Stimulated activated naive B cell treated with anti-CD40 and anti-IgM and Interleukin-4, amounts not matched to agents 10 μg/mL and 1 μg/mL and 100 μg/mL, for 72 hours (primary cell): ENCODE data around the gene OBSL1.

Experiments used
- ATAC-seq, 2 donors: fragments of 150-1000 bp; cut with Tn5 transposase; replicated peaks; 2 replicates each; pipeline ENCODE4 v1.10.0; 2021; ENCODE audit warnings: moderate library complexity in 1 of 2
- DNase-seq: peaks from one replicate; pipeline ENCODE4 v3.0.0; 2021
- H3K27ac Mint-ChIP-seq: one replicate; pipeline ENCODE4 v1.8.0; 2022; ENCODE audit warnings: mild to moderate bottlenecking, mixed read lengths
- H3K27me3 Mint-ChIP-seq, 2 donors: one replicate each; pipeline ENCODE4 v1.8.0; 2022; ENCODE audit warnings: mixed read lengths in 2 of 2
- H3K36me3 Mint-ChIP-seq, 2 donors: one replicate each; pipeline ENCODE4 v1.8.0; 2022; ENCODE audit warnings: mixed read lengths in 2 of 2, mild to moderate bottlenecking in 1 of 2
- H3K4me1 Mint-ChIP-seq, 2 donors: one replicate each; pipeline ENCODE4 v1.8.0; 2022; ENCODE audit warnings: mixed read lengths in 2 of 2, mild to moderate bottlenecking in 1 of 2
- H3K4me3 Mint-ChIP-seq, 2 donors: one replicate each; pipeline ENCODE4 v1.8.0; 2022; ENCODE audit warnings: mild to moderate bottlenecking in 2 of 2, mixed read lengths in 2 of 2, moderate library complexity in 1 of 2
- H3K9me3 Mint-ChIP-seq, 2 donors: one replicate each; pipeline ENCODE4 v1.8.0; 2022; ENCODE audit warnings: mixed read lengths in 2 of 2, mild to moderate bottlenecking in 1 of 2

OBSL1 gene

GRCh38 chr2:219565130-219566080 is 5.9 kb downstream of the OBSL1 start:
- H3K4me3 Mint-ChIP-seq, result no peak overlapping the region
- no peak for ATAC-seq
- H3K27ac Mint-ChIP-seq, result no peak overlapping the region
- no peaks in the 10 kb centered on the region for H3K36me3 Mint-ChIP-seq
- H3K9me3 Mint-ChIP-seq, result peaks cover 0 to 2% of the 10 kb centered on the region in 2 donors
- no peaks in the 10 kb centered on the region for H3K4me1 Mint-ChIP-seq
- H3K27me3 Mint-ChIP-seq, result peaks cover 60 to 68% of the 10 kb centered on the region in 2 donors
- no peak for DNase-seq

GRCh38 chr2:219563271-219563928 is 7.9 kb downstream of the OBSL1 start:
- Mint-ChIP-seq H3K27me3 (peaks cover 55 to 58% of the 10 kb centered on the region in 2 donors), H3K4me1 (no peaks in the 10 kb centered on the region), H3K9me3 (peaks cover 0 to 2% of the 10 kb centered on the region in 2 donors), H3K4me3 (no peak overlapping the region), H3K27ac (peak overlapping the region; percentile 15), H3K36me3 (no peaks in the 10 kb centered on the region)
- ATAC-seq, result no peak
- no peak for DNase-seq

- Mint-ChIP-seq H3K9me3 (peaks cover 0 to 2% of the 10 kb centered on the region in 2 donors), H3K4me1 (no peaks in the 10 kb centered on the region), H3K4me3 (no peak overlapping the region), H3K27ac (no peak overlapping the region), H3K36me3 (no peaks in the 10 kb centered on the region), H3K27me3 (peaks cover 54 to 56% of the 10 kb centered on the region in 2 donors)
- DNase-seq, result no peak
- ATAC-seq, result no peak
These were observed 9.0 kb downstream of the OBSL1 start for GRCh38 chr2:219562049-219563020.

GRCh38 chr2:219561179-219562048 is 9.9 kb downstream of the OBSL1 start:
- Mint-ChIP-seq H3K27me3 (peaks cover 49 to 55% of the 10 kb centered on the region in 2 donors), H3K27ac (no peak overlapping the region), H3K9me3 (peaks cover 0 to 2% of the 10 kb centered on the region in 2 donors), H3K4me3 (no peak overlapping the region), H3K4me1 (no peaks in the 10 kb centered on the region), H3K36me3 (no peaks in the 10 kb centered on the region)
- ATAC-seq (no peak), DNase-seq (no peak)

- H3K27me3 Mint-ChIP-seq, result peaks cover 46 to 54% of the 10 kb centered on the region in 2 donors
- peaks cover 0 to 2% of the 10 kb centered on the region in 2 donors for H3K9me3 Mint-ChIP-seq
- no peak overlapping the region for H3K4me3 Mint-ChIP-seq
- H3K27ac Mint-ChIP-seq, result no peak overlapping the region
- H3K4me1 Mint-ChIP-seq, result no peaks in the 10 kb centered on the region
- H3K36me3 Mint-ChIP-seq, result no peaks in the 10 kb centered on the region
- ATAC-seq (no peak), DNase-seq (no peak)
These were observed 10.5 kb downstream of the OBSL1 start for GRCh38 chr2:219560893-219561178.

- no peak for DNase-seq
- Mint-ChIP-seq H3K4me1 (no peaks in the 10 kb centered on the region), H3K9me3 (peaks cover 0 to 2% of the 10 kb centered on the region in 2 donors), H3K4me3 (no peak overlapping the region), H3K36me3 (no peaks in the 10 kb centered on the region), H3K27me3 (peaks cover 50 to 57% of the 10 kb centered on the region in 2 donors), H3K27ac (no peak overlapping the region)
- ATAC-seq, result peak; percentile 36 to 45
These were observed 11.1 kb downstream of the OBSL1 start for GRCh38 chr2:219560037-219560892.

GRCh38 chr2:219559156-219559915 is 12.0 kb downstream of the OBSL1 start:
- H3K4me3 Mint-ChIP-seq, result no peak overlapping the region
- H3K27me3 Mint-ChIP-seq, result peaks cover 56 to 62% of the 10 kb centered on the region in 2 donors
- H3K36me3 Mint-ChIP-seq, result no peaks in the 10 kb centered on the region
- H3K9me3 Mint-ChIP-seq, result peaks cover 0 to under 1% of the 10 kb centered on the region in 2 donors
- ATAC-seq, result no peak
- H3K27ac Mint-ChIP-seq, result no peak overlapping the region
- DNase-seq, result no peak
- H3K4me1 Mint-ChIP-seq, result no peaks in the 10 kb centered on the region

GRCh38 chr2:219557791-219558785 is 13.3 kb downstream of the OBSL1 start:
- DNase-seq (no peak), ATAC-seq (no peak)
- no peak overlapping the region for H3K4me3 Mint-ChIP-seq
- H3K4me1 Mint-ChIP-seq, result no peaks in the 10 kb centered on the region
- no peak overlapping the region for H3K27ac Mint-ChIP-seq
- no peaks in the 10 kb centered on the region for H3K9me3 Mint-ChIP-seq
- peaks cover 58 to 72% of the 10 kb centered on the region in 2 donors for H3K27me3 Mint-ChIP-seq
- H3K36me3 Mint-ChIP-seq, result no peaks in the 10 kb centered on the region

GRCh38 chr2:219557320-219557719 is 14.0 kb downstream of the OBSL1 start:
- Mint-ChIP-seq H3K27me3 (peaks cover 51 to 68% of the 10 kb centered on the region in 2 donors), H3K4me1 (peaks cover 0 to under 1% of the 10 kb centered on the region in 2 donors), H3K36me3 (no peaks in the 10 kb centered on the region), H3K9me3 (no peaks in the 10 kb centered on the region), H3K27ac (no peak overlapping the region), H3K4me3 (no peak overlapping the region)
- DNase-seq (no peak), ATAC-seq (no peak)

GRCh38 chr2:219556413-219556812 is 14.9 kb downstream of the OBSL1 start:
- no peak for DNase-seq
- Mint-ChIP-seq H3K4me1 (peaks cover 4 to 9% of the 10 kb centered on the region in 2 donors), H3K9me3 (no peaks in the 10 kb centered on the region), H3K27ac (no peak overlapping the region), H3K27me3 (peaks cover 54 to 69% of the 10 kb centered on the region in 2 donors), H3K36me3 (no peaks in the 10 kb centered on the region), H3K4me3 (no peak overlapping the region)
- ATAC-seq, result no peak

- Mint-ChIP-seq H3K36me3 (peaks cover 0 to 1% of the 10 kb centered on the region in 2 donors), H3K4me3 (no peak overlapping the region), H3K27ac (no peak overlapping the region), H3K27me3 (peaks cover 58 to 69% of the 10 kb centered on the region in 2 donors), H3K4me1 (peaks cover 6 to 11% of the 10 kb centered on the region in 2 donors), H3K9me3 (no peaks in the 10 kb centered on the region)
- DNase-seq (no peak), ATAC-seq (no peak)
These were observed 15.4 kb downstream of the OBSL1 start for GRCh38 chr2:219555956-219556355.
